Nephron progenitor cell (in vitro differentiated cells): ENCODE results near the gene NPHS1.
"Not testable (repeated sequence)": the region's sequence is repeated elsewhere in the genome, so short reads cannot be mapped to it uniquely, and the experiment has no call there.

ENCODE experiments used
- DNase-seq: peaks from one replicate; pipeline ENCODE4 v3.0.0; 2021
- H3K27ac Mint-ChIP-seq: 2 replicates; pipeline ENCODE4 v1.8.0; 2021; ENCODE audit warnings: mild to moderate bottlenecking, moderate library complexity, mixed read lengths
- H3K27me3 Mint-ChIP-seq: 2 replicates; pipeline ENCODE4 v1.8.0; 2021; ENCODE audit warnings: mild to moderate bottlenecking, low read depth, mixed read lengths; ENCODE audit not compliant: poor library complexity
- H3K36me3 Mint-ChIP-seq: 2 replicates; pipeline ENCODE4 v1.8.0; 2021; ENCODE audit warnings: low read depth, mixed read lengths
- H3K4me1 Mint-ChIP-seq: 2 replicates; pipeline ENCODE4 v1.8.0; 2021; ENCODE audit warnings: mixed read lengths
- H3K4me3 Mint-ChIP-seq: 2 replicates; pipeline ENCODE4 v1.8.0; 2021; ENCODE audit warnings: mild to moderate bottlenecking, moderate library complexity, mixed read lengths
- H3K9me3 Mint-ChIP-seq: 2 replicates; pipeline ENCODE4 v1.8.0; 2021; ENCODE audit warnings: mild to moderate bottlenecking, moderate library complexity, mixed read lengths
- CTCF ChIP-seq: fragments of 200-600 bp; sonication (generic); IDR thresholded peaks from 2 replicates; pipeline ENCODE4 v1.5.0; 2021; ENCODE audit warnings: antibody characterized with exemption

Gene NPHS1

GRCh38 chr19:35805526-35806102, 46.7 kb downstream of the NPHS1 start:
- Mint-ChIP-seq H3K27me3 (peaks cover 43% of the 10 kb centered on the region), H3K4me3 (no peak overlapping the region), H3K36me3 (no peaks in the 10 kb centered on the region), H3K9me3 (peaks cover 8% of the 10 kb centered on the region), H3K27ac (no peak overlapping the region), H3K4me1 (no peaks in the 10 kb centered on the region)
- DNase-seq: no peak
- TF ChIP-seq CTCF: no peak

- no peak for TF ChIP-seq CTCF
- H3K4me1 Mint-ChIP-seq: no peaks in the 10 kb centered on the region
- H3K27ac Mint-ChIP-seq: no peak overlapping the region
- H3K36me3 Mint-ChIP-seq: no peaks in the 10 kb centered on the region
- no peak for DNase-seq
- H3K9me3 Mint-ChIP-seq: peaks cover 8% of the 10 kb centered on the region
- no peak overlapping the region for H3K4me3 Mint-ChIP-seq
- H3K27me3 Mint-ChIP-seq: peaks cover 58% of the 10 kb centered on the region
These were observed 50.5 kb downstream of the NPHS1 start for GRCh38 chr19:35801828-35802227.

DNA sequence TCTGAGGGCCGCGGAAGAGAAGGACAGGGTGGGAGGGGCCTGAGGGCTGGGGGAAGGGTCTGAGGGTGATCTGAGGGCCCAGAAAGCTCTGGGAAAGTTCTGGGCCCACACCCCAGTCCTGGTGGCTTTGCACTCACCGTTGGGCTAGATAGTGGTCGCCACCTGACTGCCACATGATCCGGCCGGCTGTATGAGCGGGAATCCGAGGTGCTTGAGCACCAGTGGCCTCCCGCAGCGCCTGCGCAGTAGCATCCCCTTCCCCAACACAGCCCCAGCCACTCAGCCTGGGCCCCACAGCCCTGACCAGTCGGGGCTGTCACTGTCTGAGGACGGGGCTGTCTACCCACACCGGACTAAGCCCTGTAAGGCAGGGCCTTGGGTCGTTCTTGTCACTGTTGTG, 54.6 kb downstream of the NPHS1 start:
- no peak overlapping the region for H3K27ac Mint-ChIP-seq
- peak; percentile 38 for DNase-seq
- H3K4me1 Mint-ChIP-seq: no peaks in the 10 kb centered on the region
- peaks cover 68% of the 10 kb centered on the region for H3K27me3 Mint-ChIP-seq
- no peak overlapping the region for H3K4me3 Mint-ChIP-seq
- no peak for TF ChIP-seq CTCF
- peaks cover 8% of the 10 kb centered on the region for H3K9me3 Mint-ChIP-seq
- H3K36me3 Mint-ChIP-seq: no peaks in the 10 kb centered on the region

DNA sequence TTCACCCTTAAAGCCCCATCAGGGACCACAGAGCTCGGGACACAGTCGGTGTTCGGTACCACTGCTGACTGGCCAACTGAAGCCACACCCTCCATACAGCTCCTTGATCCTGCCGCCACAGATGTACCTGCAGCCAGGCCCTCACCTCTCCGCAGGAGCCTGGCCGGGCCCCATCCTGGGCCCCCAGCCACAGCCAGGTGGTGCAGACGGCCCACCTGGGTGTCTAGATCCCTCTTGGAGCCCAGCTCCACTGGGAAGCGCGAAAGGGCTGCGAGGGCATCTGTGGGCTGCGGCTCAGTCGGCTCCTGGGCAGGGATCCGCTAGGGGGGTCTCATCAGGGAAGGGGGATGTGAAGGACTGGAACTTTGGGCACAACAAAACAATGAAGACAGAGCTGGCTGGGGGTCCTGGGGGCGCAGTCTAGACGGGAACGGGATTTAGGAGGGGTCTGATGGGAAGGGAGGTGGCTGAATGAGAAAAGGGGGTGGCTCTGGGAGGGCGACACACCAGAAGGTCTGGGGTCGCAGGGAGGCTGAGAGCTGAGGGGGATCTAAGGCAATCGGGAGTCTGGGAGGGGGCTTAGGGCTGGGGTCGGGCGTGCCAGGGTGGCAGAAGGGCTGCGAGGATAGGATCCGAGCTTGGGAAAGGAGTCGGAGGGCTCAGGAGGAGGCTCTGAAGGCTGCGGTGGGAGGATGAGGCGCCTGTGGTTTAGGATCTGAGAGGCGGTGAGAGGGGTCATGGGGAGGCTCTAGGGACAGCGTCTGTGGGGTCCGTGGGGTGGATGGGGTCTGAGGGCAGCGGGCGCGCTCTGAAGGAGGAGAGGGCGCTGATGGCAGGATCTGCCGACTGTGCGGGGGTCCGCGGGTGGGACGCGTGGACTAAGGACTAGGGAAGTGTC, 55.4 kb downstream of the NPHS1 start:
- Mint-ChIP-seq H3K9me3 (peaks cover 5% of the 10 kb centered on the region), H3K27me3 (peaks cover 68% of the 10 kb centered on the region), H3K4me3 (peak overlapping the region; percentile 11), H3K36me3 (no peaks in the 10 kb centered on the region), H3K4me1 (no peaks in the 10 kb centered on the region), H3K27ac (no peak overlapping the region)
- TF ChIP-seq CTCF: no peak
- DNase-seq: no peak

- not testable (repeated sequence) for H3K4me3 Mint-ChIP-seq, H3K27ac Mint-ChIP-seq, H3K4me1 Mint-ChIP-seq, DNase-seq, H3K36me3 Mint-ChIP-seq, H3K9me3 Mint-ChIP-seq
- H3K27me3 Mint-ChIP-seq: peaks cover 68% of the 10 kb centered on the region
These were observed 56.7 kb downstream of the NPHS1 start for GRCh38 chr19:35795564-35795963.

DNA sequence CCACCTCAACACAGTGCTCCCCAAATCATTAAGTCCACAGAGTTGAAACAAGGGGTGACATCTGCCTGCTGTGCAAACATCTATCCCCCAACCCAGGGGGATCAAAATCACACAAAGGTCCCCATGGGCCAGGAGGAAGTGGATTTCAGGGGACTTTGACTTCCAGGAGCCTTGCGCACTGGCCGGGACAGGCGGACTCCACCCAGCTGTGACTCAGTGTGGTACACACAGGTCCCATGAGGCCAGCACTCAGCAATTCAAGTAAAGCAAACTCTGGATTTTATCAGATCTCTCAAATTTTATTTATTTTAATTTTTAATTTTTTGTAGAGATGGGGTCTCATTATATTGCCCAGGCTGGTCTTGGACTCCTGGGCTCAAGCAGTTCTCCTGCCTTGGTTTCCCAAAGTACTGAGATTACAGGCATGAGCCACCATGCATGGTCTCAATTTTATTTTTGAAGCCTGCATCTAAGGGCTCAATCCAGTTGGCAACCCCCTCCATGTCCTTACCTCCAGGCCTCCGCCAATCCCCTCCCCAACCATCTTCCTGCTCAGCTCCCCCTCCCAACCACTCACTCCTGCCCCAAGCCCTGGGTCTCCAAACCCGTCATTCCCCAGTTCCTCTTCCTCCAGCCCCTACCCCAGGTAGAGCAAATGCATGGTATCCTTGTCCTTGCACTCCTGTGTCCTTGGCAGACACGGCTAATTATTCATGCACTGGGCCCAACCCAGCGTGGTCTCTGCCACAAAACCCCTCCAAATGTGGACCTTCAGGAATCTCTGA, 58.7 kb downstream of the NPHS1 start:
- no peaks in the 10 kb centered on the region for H3K4me1 Mint-ChIP-seq

More for the DNA sequence above, 58.7 kb downstream of the NPHS1 start:
- H3K4me3 Mint-ChIP-seq: no peak overlapping the region
- no peak for DNase-seq
- TF ChIP-seq CTCF: no peak
- H3K9me3 Mint-ChIP-seq: no peaks in the 10 kb centered on the region
- H3K27me3 Mint-ChIP-seq: peaks cover 49% of the 10 kb centered on the region
- no peaks in the 10 kb centered on the region for H3K36me3 Mint-ChIP-seq
- H3K27ac Mint-ChIP-seq: no peak overlapping the region
